Thyroid gland (tissue), 4 donors: ENCODE measurements around the gene PDGFRA. TPM values are rescaled to one million over a fixed set of nuclear protein-coding genes. Genes with fewer than 3 reads are reported as not detected.

Experiments
- DNase-seq, 2 donors: peaks; one replicate each; pipeline ENCODE4 v3.0.0-alpha.2; 2019
- H3K27ac ChIP-seq, 3 donors: fragments of 200-600 bp; sonication (generic); 1 replicate in 2 of 3; 2 replicates in 1 of 3; pipeline ENCODE4 v1.5.1; 2016 to 2019; ENCODE audit warnings: mild to moderate bottlenecking in 1 of 3, moderate library complexity in 1 of 3
- H3K27me3 ChIP-seq: fragments of 200-600 bp; sonication (generic); one replicate; pipeline ENCODE4 v1.5.1; 2019
- H3K36me3 ChIP-seq, 2 donors: fragments of 200-600 bp; sonication (generic); one replicate each; pipeline ENCODE4 v1.5.1; 2016 to 2019
- H3K4me1 ChIP-seq, 2 donors: fragments of 200-600 bp; sonication (generic); one replicate each; pipeline ENCODE4 v1.5.1; 2017 to 2019
- H3K4me3 ChIP-seq, 3 donors: fragments of 200-600 bp; sonication (generic); replicated peaks in 1 of 3; 1 replicate in 2 of 3; 2 replicates in 1 of 3; pipeline ENCODE4 v1.5.1; 2016; ENCODE audit warnings: mild to moderate bottlenecking in 1 of 3
- H3K9me3 ChIP-seq: fragments of 200-600 bp; sonication (generic); one replicate; pipeline ENCODE4 v1.5.1; 2017
- CTCF ChIP-seq, 6 experiments: fragments of 200-600 bp in 3 of 6; fragments of 450-650 bp in 3 of 6; sonication (generic) in 3 of 6; IDR thresholded peaks; one replicate each; pipeline ENCODE4 v1.5.1; 2016 to 2019; ENCODE audit warnings: antibody characterized with exemption in 6 of 6, mild to moderate bottlenecking in 2 of 6, inconsistent platforms in 1 of 6, moderate library complexity in 1 of 6
- POLR2A ChIP-seq, 2 donors: fragments of 450-650 bp; IDR thresholded peaks; one replicate each; pipeline ENCODE4 v1.6.1; 2017; ENCODE audit warnings: antibody characterized with exemption in 2 of 2, mild to moderate bottlenecking in 2 of 2, moderate library complexity in 1 of 2
- WGBS, 2 donors: methylation state at CpG; one replicate each; pipeline ENCODE4 v1.1.5; 2017; 5-methylcytosine and 5-hydroxymethylcytosine counted together
- intact Hi-C: fragments of 100-400 bp; cut with DNase I; formaldehyde crosslinking; loops from one replicate; pipeline ENCODE4 v1.15.1; 2023
- total RNA-seq, 4 donors: library from RNA; depleted of rRNA; stranded (reverse); fragments of >200 nt; gene quantifications; one replicate each; pipeline ENCODE4 v1.2.3, GENCODE V29; 2016

The PDGFRA gene
- total RNA-seq, 4 donors from 2014 or later, result 33.1 to 108 (median 64.3) TPM

GRCh38 chr4:54254116-54254914 lies 25.2 kb downstream of the PDGFRA start:
- no peaks in the 10 kb centered on the region for H3K27me3 ChIP-seq
- H3K4me3 ChIP-seq, result no peak overlapping the region
- H3K36me3 ChIP-seq, result no peaks in the 10 kb centered on the region
- TF ChIP-seq CTCF (IDR thresholded peaks at IDR 0.05), result no peak
- TF ChIP-seq POLR2A (IDR thresholded peaks at IDR 0.05), result no peak
- H3K9me3 ChIP-seq, result no peaks in the 10 kb centered on the region
- no peaks in the 10 kb centered on the region for H3K4me1 ChIP-seq
- no peak for DNase-seq
- 55 to 58% methylated on average over 7 of the region's 7 CpGs for WGBS, 2 donors
- intact Hi-C loops, result no loop called here
- no peak overlapping the region for H3K27ac ChIP-seq

- Histone ChIP-seq H3K27ac (no peak overlapping the region), H3K27me3 (no peaks in the 10 kb centered on the region), H3K9me3 (no peaks in the 10 kb centered on the region), H3K36me3 (no peaks in the 10 kb centered on the region), H3K4me3 (no peak overlapping the region), H3K4me1 (no peaks in the 10 kb centered on the region)
- TF ChIP-seq CTCF (IDR thresholded peaks at IDR 0.05) (no peak), POLR2A (IDR thresholded peaks at IDR 0.05) (no peak)
- no peak for DNase-seq
- intact Hi-C loops, result no loop called here
- 87% methylated on average over 4 of the region's 4 CpGs for WGBS, 2 donors
Measured at GRCh38 chr4:54254915-54255246, 25.8 kb downstream of the PDGFRA start.

GRCh38 chr4:54255881-54256280 lies 26.8 kb downstream of the PDGFRA start:
- H3K36me3 ChIP-seq, result no peaks in the 10 kb centered on the region
- no peak for TF ChIP-seq CTCF (IDR thresholded peaks at IDR 0.05)
- TF ChIP-seq POLR2A (IDR thresholded peaks at IDR 0.05), result no peak
- no peak for DNase-seq
- no peaks in the 10 kb centered on the region for H3K9me3 ChIP-seq
- intact Hi-C loops, result no loop called here
- 94% methylated on average over 2 of the region's 2 CpGs for WGBS, 2 donors
- no peak overlapping the region for H3K4me3 ChIP-seq
- no peaks in the 10 kb centered on the region for H3K4me1 ChIP-seq
- H3K27me3 ChIP-seq, result no peaks in the 10 kb centered on the region
- H3K27ac ChIP-seq, result no peak overlapping the region

GRCh38 chr4:54256491-54257486 lies 27.7 kb downstream of the PDGFRA start:
- Histone ChIP-seq H3K4me3 (no peak overlapping the region), H3K27ac (no peak overlapping the region), H3K36me3 (no peaks in the 10 kb centered on the region), H3K27me3 (no peaks in the 10 kb centered on the region), H3K4me1 (no peaks in the 10 kb centered on the region), H3K9me3 (no peaks in the 10 kb centered on the region)
- intact Hi-C loops, result no loop called here
- no peak for TF ChIP-seq POLR2A (IDR thresholded peaks at IDR 0.05)
- no peak for TF ChIP-seq CTCF (IDR thresholded peaks at IDR 0.05)
- 92 to 94% methylated on average over 11 of the region's 11 CpGs for WGBS, 2 donors
- DNase-seq, result no peak

GRCh38 chr4:54265366-54265765 lies 36.3 kb downstream of the PDGFRA start:
- TF ChIP-seq POLR2A (IDR thresholded peaks at IDR 0.05) (no peak), CTCF (IDR thresholded peaks at IDR 0.05) (no peak)
- intact Hi-C loops, result no loop called here
- H3K4me1 ChIP-seq, result no peaks in the 10 kb centered on the region
- H3K27ac ChIP-seq, result no peak overlapping the region
- H3K27me3 ChIP-seq, result no peaks in the 10 kb centered on the region
- H3K4me3 ChIP-seq, result no peak overlapping the region
- H3K9me3 ChIP-seq, result no peaks in the 10 kb centered on the region
- DNase-seq, result no peak
- no peaks in the 10 kb centered on the region for H3K36me3 ChIP-seq
- WGBS, 2 donors, result 88 to 92% methylated on average over 4 of the region's 4 CpGs
